Stimulated activated CD4-positive, alpha-beta T cell treated with anti-CD3 and anti-CD28 coated beads, Interleukin-12 subunit alpha, Interleukin-12 subunit beta, amount 100 ng/mL, for 4 hours (primary cell): ENCODE measurements around the gene DCUN1D4.
"Not testable (repeated sequence)": the region's sequence is repeated elsewhere in the genome, so short reads cannot be mapped to it uniquely, and the experiment has no call there.

Experiments used
- DNase-seq: peaks from one replicate; pipeline ENCODE4 v3.0.0-alpha.2; 2020

DCUN1D4 gene

GRCh38 chr4:51895816-51896408 is 53.0 kb downstream of the DCUN1D4 start:
- DNase-seq: peak; percentile 15

DNA sequence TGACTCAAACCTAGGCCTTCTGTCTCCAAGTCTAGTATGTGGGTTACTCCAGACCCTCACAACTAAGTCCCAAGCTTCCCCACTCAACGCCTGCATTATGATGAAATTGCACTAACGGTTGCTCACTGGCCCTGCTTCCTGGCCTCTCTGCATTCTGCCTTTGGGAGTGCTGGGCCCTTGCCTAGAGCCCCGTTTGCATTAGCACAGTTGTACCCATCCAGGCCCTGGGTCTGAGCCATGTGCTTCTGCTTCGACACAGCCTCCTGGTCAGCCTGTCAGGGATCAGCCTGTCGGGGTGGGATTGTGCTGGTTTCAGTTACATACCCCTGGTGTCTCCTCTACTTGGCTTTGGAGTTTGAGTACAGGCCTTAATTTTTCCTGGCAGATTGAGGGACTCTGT is 58.4 kb downstream of the DCUN1D4 start:
- no peak for DNase-seq

DNA sequence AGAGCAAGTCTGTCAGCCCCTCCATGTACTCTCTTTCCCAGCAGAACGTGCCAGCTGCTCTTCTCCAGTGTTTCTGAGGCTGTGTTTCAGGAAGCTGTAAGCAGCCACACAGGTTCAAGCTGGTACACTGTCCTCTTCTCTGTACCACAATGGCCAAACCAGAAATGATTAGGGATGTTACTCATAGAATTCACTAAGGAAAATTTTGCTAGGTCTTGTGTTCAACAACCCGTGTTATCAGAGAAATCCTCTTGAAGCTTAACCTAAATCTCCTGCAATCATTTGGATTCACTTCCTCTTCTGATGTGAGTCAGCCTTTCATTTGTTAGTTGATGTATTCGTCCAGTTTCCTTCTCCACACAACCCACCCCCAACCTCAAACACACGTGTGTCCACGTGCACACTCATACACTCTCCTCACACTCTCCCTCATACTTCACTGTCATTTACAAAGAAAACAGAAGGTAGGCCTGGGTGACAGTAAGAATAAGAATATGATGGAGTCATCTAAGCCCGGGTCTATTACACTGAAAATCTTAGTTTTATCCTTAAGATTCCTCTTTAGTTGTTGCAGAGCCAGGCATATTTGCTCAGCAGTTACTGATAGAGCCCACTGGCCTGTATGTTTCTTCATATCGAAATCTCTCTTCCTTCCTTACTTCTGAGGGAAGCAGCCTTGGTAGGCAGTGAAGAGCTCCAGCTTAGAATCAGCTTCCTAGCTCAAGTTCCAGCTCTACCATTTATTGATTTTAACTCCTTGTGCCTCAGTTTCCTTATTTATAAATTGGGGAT is 63.4 kb downstream of the DCUN1D4 start:
- DNase-seq: no peak

GRCh38 chr4:51907006-51907669 is 64.2 kb downstream of the DCUN1D4 start:
- no peak for DNase-seq

DNA sequence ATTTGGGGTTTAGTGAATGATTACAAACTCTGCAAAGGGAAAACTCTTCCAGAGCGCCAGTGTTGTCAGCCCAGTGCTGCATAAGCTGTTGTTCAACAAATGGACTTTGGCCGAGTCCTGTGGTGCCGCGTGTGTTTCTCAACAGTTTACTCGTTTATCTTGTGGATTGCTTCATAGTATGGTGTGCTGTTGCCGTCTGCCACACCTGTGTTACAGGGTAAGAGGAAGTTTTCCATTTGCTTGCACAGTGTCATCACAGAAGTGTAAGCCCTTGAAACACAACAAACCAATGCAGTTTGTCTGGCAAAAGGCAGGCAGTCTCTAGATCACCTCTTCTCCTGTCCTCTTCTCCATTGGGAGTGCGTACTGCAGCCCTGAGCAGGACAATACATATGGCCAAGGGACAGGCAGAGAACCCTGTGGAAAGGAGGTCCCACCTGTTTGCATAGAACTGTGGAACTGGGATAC is 66.3 kb downstream of the DCUN1D4 start:
- DNase-seq: no peak

- DNase-seq: no peak
Observed at GRCh38 chr4:51918251-51918650, 75.3 kb downstream of the DCUN1D4 start.

- no peak for DNase-seq
Observed at GRCh38 chr4:51923343-51923742, 80.4 kb downstream of the DCUN1D4 start.

GRCh38 chr4:51925307-51925706 is 82.4 kb downstream of the DCUN1D4 start:
- no peak for DNase-seq

DNA sequence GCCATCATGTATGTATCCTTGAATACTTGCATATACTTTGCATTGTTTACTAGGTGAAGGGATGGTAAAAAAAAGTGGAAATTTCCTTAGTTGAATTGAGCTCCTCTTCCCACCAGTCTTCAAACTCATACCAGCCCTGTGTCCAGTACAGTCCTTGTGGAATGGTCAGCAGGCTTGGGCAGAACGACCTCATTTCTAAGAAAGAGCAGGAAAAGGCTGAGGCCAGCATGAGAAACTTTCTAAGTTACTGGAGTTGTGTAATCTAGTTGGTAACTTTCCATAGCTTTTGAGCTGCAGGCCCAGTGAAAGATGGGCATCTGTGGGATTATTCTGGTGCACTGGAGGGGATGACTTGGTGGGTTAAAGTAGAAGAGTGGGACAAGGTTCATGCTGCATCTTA is 87.6 kb downstream of the DCUN1D4 start:
- DNase-seq: no peak

GRCh38 chr4:51931461-51931860 is 88.5 kb downstream of the DCUN1D4 start:
- no peak for DNase-seq

- no peak for DNase-seq
Observed at GRCh38 chr4:51932261-51932660, 89.3 kb downstream of the DCUN1D4 start.

- DNase-seq: no peak
Observed at GRCh38 chr4:51932684-51933083, 89.7 kb downstream of the DCUN1D4 start.

DNA sequence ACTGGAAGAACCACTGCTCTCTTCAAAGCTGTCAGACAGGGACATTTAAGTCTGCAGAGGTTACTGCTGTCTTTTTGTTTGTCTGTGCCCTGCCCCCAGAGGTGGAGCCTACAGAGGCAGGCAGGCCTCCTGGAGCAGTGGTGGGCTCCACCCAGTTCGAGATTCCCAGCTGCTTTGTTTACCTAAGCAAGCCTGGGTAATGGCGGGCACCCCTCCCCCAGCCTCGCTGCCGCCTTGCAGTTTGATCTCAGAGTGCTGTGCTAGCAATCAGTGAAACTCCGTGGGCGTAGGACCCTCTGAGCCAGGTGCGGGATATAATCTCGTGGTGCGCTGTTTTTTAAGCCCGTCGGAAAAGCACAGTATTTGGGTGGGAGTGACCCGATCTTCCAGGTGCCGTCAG is 97.5 kb downstream of the DCUN1D4 start:
- DNase-seq: not testable (repeated sequence)

GRCh38 chr4:51942108-51942832 is 99.3 kb downstream of the DCUN1D4 start:
- DNase-seq: no peak

DNA sequence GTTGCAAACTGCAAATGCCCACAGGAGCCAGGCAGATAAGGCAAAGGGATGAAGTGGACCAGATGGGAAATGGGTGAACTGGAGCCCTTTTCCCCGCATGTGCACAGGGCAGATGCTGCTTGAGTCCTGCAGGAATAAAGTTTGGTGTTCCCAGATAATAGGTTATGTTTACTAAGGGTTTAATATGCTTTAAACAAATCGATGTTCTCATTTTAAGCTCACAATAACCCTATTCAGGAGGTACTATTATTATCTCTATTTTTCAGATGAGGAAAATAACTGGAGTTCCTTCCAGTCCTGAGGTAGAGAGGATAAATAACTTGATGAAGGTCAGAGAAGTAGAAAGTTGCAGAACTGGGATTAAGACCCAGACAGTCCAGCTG is 99.9 kb downstream of the DCUN1D4 start:
- DNase-seq: no peak

GRCh38 chr4:51943221-51943620 is 100.3 kb downstream of the DCUN1D4 start:
- no peak for DNase-seq

GRCh38 chr4:51958199-51958968 is 115.4 kb downstream of the DCUN1D4 start:
- no peak for DNase-seq

GRCh38 chr4:51960486-51960885 is 117.5 kb downstream of the DCUN1D4 start:
- DNase-seq: no peak

DNA sequence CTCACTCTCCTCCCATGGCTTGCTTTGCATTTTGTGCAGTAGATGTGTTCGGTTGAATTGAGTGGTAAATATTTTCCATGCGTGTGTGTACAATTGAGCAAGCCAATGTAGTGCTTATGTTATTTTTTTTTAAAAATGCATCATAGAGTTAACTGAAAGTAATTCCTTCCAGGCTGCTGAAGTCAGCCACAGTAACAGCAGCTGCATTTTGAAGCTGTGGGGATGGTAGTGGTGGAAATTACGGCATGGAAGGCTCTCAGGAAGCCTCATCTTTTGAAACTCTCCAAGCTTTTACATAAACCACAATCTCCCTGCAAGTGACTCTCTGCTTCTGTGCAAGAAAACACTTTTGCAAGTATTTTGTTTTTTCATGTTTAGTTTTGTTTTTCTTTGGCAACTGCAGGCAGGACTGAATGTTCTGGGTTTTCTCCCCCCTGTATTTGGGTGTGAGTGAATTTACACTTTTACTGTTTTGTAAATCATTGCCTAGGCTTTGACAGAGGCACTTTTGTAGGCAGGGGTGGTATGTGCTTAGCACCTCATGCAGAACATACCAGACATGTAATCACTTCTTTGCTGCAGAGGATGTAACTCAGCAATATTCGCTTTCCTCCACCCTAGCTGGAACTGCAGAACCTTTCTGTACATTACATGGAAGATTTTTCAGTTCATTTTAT is 121.0 kb downstream of the DCUN1D4 start:
- DNase-seq: no peak

DNA sequence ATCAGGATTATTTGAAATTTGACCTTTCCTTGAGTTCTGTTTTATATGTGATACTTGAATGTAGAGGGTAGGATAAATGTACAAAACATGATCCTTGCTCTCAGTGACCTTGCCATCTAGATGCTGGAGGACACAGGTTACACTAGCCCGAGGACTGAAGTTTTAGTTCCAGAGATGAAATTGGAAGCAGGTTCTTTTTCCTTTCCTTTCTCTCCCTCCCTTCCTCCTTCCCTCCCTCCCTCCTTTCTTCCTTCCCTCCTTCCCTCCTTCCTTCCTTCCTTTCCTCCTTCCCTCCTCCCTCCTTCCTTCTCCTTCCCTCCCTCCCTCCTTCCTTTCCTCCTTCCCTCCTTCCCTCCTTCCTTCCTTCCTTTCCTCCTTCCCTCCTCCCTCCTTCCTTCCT is 122.9 kb downstream of the DCUN1D4 start:
- no peak for DNase-seq
